Mucosa of descending colon (tissue), 3 donors: ENCODE data around the gene MUC12. TPM values are rescaled to one million over a fixed set of nuclear protein-coding genes. Genes with fewer than 3 reads are reported as not detected.

Experiments used
- ATAC-seq: fragments of 200-7000 bp; cut with Tn5 transposase; one replicate; pipeline ENCODE4 v1.9.1; 2020; ENCODE audit warnings: mild to moderate bottlenecking, moderate library complexity
- DNase-seq, 3 donors: peaks; one replicate each; pipeline ENCODE4 v3.0.0-alpha.2; 2020
- H3K36me3 ChIP-seq: fragments of 200-600 bp; one replicate; pipeline ENCODE4 v1.8.0; 2021; ENCODE audit warnings: low read depth, mild to moderate bottlenecking
- H3K4me1 ChIP-seq: fragments of 200-600 bp; one replicate; pipeline ENCODE4 v1.8.0; 2021; ENCODE audit warnings: low read depth, mild to moderate bottlenecking
- H3K4me3 ChIP-seq: fragments of 200-600 bp; one replicate; pipeline ENCODE4 v1.8.0; 2021; ENCODE audit warnings: mild to moderate bottlenecking
- H3K9me3 ChIP-seq: fragments of 200-600 bp; one replicate; pipeline ENCODE4 v1.8.0; 2021; ENCODE audit warnings: mild to moderate bottlenecking
- intact Hi-C, 2 donors: fragments of 100-400 bp; cut with DNase I in 1 of 2; cut with micrococcal nuclease in 1 of 2; formaldehyde crosslinking; loops; one replicate each; pipeline versions ENCODE4 v1.11.0 to v1.11.1; 2022; cut with DNase I, micrococcal nuclease
- total RNA-seq, 3 donors: library from RNA; stranded (reverse); fragmentation: NEBNext Ultra II Directional in 2 of 3; extraction: Animal tissue kit (Norgen Biotek cat#: 25700) in 2 of 3; gene quantifications; one replicate each; pipeline versions ENCODE4 v1.2.1 to v1.2.4, GENCODE V29; 2021 to 2023
- TF ChIP-seq, protein P1 (sequence below): fragments of 200-600 bp; IDR thresholded peaks from one replicate; pipeline ENCODE4 v1.8.0; 2022; ENCODE audit warnings: antibody characterized with exemption, mild to moderate bottlenecking
- donor health status: DM: no; HTN: no; CAD: no; lungs with moderate emphysema.
- donor health status: DM: no; HTN: no; CAD: no.
- donor health status: DM: no; HTN: yes; CAD: no.

The MUC12 gene
- total RNA-seq, 3 donors from 2014 or later, result 357 to 848 (median 814) TPM

DNA sequence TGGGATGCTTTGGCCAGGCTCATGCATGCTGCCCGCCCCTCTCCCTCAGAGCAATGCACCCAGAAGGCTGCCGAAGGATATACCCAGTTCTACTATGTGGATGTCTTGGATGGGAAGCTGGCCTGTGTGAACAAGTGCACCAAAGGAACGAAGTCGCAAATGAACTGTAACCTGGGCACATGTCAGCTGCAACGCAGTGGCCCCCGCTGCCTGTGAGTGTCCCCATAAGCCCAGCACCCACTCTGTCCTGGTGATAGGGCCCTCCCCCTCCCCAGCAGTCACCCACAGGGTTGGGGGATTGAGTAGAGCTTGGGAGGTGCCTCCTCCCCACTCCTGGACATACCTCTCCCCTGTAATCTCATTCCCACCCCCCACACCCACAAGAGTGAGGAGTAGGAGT, 43.6 kb downstream of the MUC12 start:
- H3K9me3 ChIP-seq, result no peaks in the 10 kb centered on the region
- ATAC-seq (no peak), DNase-seq (no peak)
- TF ChIP-seq, protein P1, sequence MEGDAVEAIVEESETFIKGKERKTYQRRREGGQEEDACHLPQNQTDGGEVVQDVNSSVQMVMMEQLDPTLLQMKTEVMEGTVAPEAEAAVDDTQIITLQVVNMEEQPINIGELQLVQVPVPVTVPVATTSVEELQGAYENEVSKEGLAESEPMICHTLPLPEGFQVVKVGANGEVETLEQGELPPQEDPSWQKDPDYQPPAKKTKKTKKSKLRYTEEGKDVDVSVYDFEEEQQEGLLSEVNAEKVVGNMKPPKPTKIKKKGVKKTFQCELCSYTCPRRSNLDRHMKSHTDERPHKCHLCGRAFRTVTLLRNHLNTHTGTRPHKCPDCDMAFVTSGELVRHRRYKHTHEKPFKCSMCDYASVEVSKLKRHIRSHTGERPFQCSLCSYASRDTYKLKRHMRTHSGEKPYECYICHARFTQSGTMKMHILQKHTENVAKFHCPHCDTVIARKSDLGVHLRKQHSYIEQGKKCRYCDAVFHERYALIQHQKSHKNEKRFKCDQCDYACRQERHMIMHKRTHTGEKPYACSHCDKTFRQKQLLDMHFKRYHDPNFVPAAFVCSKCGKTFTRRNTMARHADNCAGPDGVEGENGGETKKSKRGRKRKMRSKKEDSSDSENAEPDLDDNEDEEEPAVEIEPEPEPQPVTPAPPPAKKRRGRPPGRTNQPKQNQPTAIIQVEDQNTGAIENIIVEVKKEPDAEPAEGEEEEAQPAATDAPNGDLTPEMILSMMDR, result no peak
- no peak overlapping the region for H3K4me3 ChIP-seq
- intact Hi-C loops, result no loop called here
- H3K4me1 ChIP-seq, result no peaks in the 10 kb centered on the region
- peaks cover 4% of the 10 kb centered on the region for H3K36me3 ChIP-seq

GRCh38 chr7:101015626-101016025, 46.3 kb downstream of the MUC12 start:
- Histone ChIP-seq H3K4me3 (no peak overlapping the region), H3K9me3 (no peaks in the 10 kb centered on the region), H3K36me3 (no peaks in the 10 kb centered on the region), H3K4me1 (no peaks in the 10 kb centered on the region)
- no peak for ATAC-seq
- TF ChIP-seq, protein P1, result no peak
- intact Hi-C loops, result no loop called here
- no peak for DNase-seq

DNA sequence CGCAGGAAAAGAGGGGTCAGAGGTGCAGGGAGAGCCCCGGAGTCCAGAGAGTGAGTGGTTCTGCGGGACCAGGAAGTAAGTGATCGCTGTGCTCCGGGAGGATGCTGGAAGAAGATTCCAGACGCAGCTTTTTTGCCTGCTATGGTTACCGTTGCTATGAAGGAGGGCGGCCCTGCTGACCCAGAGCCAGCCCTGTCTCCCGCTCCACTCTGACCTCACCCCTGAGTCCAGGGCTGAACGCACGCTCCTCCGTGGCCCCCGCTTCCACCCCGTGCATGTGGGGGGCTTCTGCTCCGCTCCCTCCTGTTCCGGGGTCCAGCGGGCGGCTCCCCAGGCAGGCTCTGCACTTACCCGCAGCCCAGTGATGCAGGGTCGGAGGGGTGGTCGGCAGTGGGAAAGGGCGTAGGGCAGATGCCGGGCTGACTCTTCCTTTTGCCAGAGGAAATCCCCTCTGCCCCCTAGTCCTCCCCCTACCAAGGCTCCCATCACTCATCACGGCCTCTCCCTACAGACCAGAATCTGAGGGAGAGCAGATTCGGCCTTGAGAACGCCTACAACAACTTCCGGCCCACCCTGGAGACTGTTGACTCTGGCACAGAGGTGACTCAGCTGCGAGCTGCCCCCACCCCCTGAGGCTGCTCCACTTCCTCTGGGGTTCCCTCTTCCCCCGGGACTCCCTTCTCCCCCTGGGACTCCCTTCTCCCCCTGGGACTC, 47.9 kb downstream of the MUC12 start:
- no peaks in the 10 kb centered on the region for H3K4me1 ChIP-seq
- intact Hi-C loops, result no loop called here
- no peaks in the 10 kb centered on the region for H3K9me3 ChIP-seq
- no peak overlapping the region for H3K4me3 ChIP-seq
- TF ChIP-seq, protein P1, result no peak
- H3K36me3 ChIP-seq, result no peaks in the 10 kb centered on the region
- ATAC-seq, result peak; percentile 65
- peak; percentile 62 to 83 (median 74) for DNase-seq

- DNase-seq (peak in 1 of 3 donors; percentile 28), ATAC-seq (no peak)
- TF ChIP-seq, protein P1, result no peak
- Histone ChIP-seq H3K4me3 (no peak overlapping the region), H3K4me1 (no peaks in the 10 kb centered on the region), H3K36me3 (no peaks in the 10 kb centered on the region), H3K9me3 (no peaks in the 10 kb centered on the region)
- intact Hi-C loops, result no loop called here
Observed at GRCh38 chr7:101018271-101019167, 49.2 kb downstream of the MUC12 start.

DNA sequence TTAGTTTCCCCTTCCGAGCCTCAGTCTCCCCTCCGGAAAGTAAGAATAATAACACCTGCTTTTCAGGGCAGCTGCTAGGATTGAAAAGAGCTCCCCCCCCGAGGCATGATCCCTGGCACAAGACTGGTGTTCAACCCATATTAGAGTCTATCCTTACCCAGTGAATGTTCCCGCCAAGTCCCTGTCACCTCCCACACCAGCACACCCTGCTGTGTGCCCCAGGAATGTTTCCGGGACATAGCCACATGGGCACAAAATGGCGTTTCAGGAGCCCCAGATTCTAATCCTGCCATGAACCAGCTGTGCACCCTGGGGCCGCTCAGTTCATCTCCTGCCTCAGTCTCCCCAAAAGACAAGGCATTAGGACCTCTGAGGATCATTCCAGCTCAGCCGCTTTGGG, 51.1 kb downstream of the MUC12 start:
- no peaks in the 10 kb centered on the region for H3K36me3 ChIP-seq
- DNase-seq (no peak), ATAC-seq (no peak)
- H3K9me3 ChIP-seq, result no peaks in the 10 kb centered on the region
- TF ChIP-seq, protein P1, result no peak
- H3K4me1 ChIP-seq, result no peaks in the 10 kb centered on the region
- intact Hi-C loops, result no loop called here
- no peak overlapping the region for H3K4me3 ChIP-seq
